HG03196 (cell line): ENCODE data around the gene MAEL.

Experiments used
- ATAC-seq: cut with Tn5 transposase; IDR thresholded peaks from one replicate; pipeline ENCODE4 v1.9.1; 2021; ENCODE audit not compliant: unreplicated experiment

MAEL gene

GRCh38 chr1:167054946-167055630 is 66.0 kb downstream of the MAEL start:
- no peak for ATAC-seq

- no peak for ATAC-seq
These were observed 67.6 kb downstream of the MAEL start for GRCh38 chr1:167056529-167057231.

GRCh38 chr1:167057241-167057688 is 68.2 kb downstream of the MAEL start:
- ATAC-seq, result peak; percentile 53

- no peak for ATAC-seq
These were observed 70.1 kb downstream of the MAEL start for GRCh38 chr1:167059045-167059808.

- ATAC-seq, result no peak
These were observed 70.7 kb downstream of the MAEL start for GRCh38 chr1:167059809-167060107.

GRCh38 chr1:167060141-167061072 is 71.3 kb downstream of the MAEL start:
- no peak for ATAC-seq

GRCh38 chr1:167061073-167061464 is 72.0 kb downstream of the MAEL start:
- ATAC-seq, result no peak

GRCh38 chr1:167064621-167065020 is 75.5 kb downstream of the MAEL start:
- ATAC-seq, result no peak

GRCh38 chr1:167065471-167065870 is 76.4 kb downstream of the MAEL start:
- no peak for ATAC-seq

GRCh38 chr1:167066333-167067122 is 77.4 kb downstream of the MAEL start:
- ATAC-seq, result peak; percentile 75

GRCh38 chr1:167067904-167068303 is 78.8 kb downstream of the MAEL start:
- ATAC-seq, result no peak

- ATAC-seq, result no peak
These were observed 79.7 kb downstream of the MAEL start for GRCh38 chr1:167068761-167069160.

GRCh38 chr1:167071286-167071685 is 82.2 kb downstream of the MAEL start:
- no peak for ATAC-seq
